Astrocyte of the hippocampus (primary cell): Measurements from ENCODE around the gene RBM17.
"Not testable (repeated sequence)": the region's sequence is repeated elsewhere in the genome, so short reads cannot be mapped to it uniquely, and the experiment has no call there.

ENCODE experiments used
- DNase-seq: peaks from one replicate; pipeline ENCODE4 v3.0.0; 2011; ENCODE audit warnings: low read depth, low spot score

RBM17 gene

GRCh38 chr10:6136215-6137201, 47.7 kb downstream of the RBM17 start:
- peak; percentile 55 for DNase-seq

GRCh38 chr10:6138456-6138855, 49.6 kb downstream of the RBM17 start:
- no peak for DNase-seq

- no peak for DNase-seq
Observed at GRCh38 chr10:6139470-6139869, 50.6 kb downstream of the RBM17 start.

- DNase-seq, result no peak
Observed at GRCh38 chr10:6140141-6140841, 51.5 kb downstream of the RBM17 start.

- no peak for DNase-seq
Observed at GRCh38 chr10:6140965-6141295, 52.1 kb downstream of the RBM17 start.

- DNase-seq, result peak; percentile 85
Observed at GRCh38 chr10:6141296-6142151, 52.7 kb downstream of the RBM17 start.

GRCh38 chr10:6142186-6142585, 53.4 kb downstream of the RBM17 start:
- DNase-seq, result not testable (repeated sequence)

- DNase-seq, result no peak
Observed at GRCh38 chr10:6142644-6143043, 53.8 kb downstream of the RBM17 start.

GRCh38 chr10:6143181-6143580, 54.3 kb downstream of the RBM17 start:
- DNase-seq, result no peak

- DNase-seq, result peak; percentile 96
Observed at GRCh38 chr10:6144406-6145165, 55.8 kb downstream of the RBM17 start.

- DNase-seq, result peak; percentile 65
Observed at GRCh38 chr10:6145166-6145987, 56.5 kb downstream of the RBM17 start.

GRCh38 chr10:6146013-6146785, 57.4 kb downstream of the RBM17 start:
- DNase-seq, result peak; percentile 34

GRCh38 chr10:6146921-6147320, 58.1 kb downstream of the RBM17 start:
- DNase-seq, result no peak

- no peak for DNase-seq
Observed at GRCh38 chr10:6148251-6148701, 59.4 kb downstream of the RBM17 start.

- DNase-seq, result no peak
Observed at GRCh38 chr10:6148908-6149307, 60.1 kb downstream of the RBM17 start.

GRCh38 chr10:6151087-6151977, 62.5 kb downstream of the RBM17 start:
- peak; percentile 81 for DNase-seq

- DNase-seq, result no peak
Observed at GRCh38 chr10:6153845-6154244, 65.0 kb downstream of the RBM17 start.

- no peak for DNase-seq
Observed at GRCh38 chr10:6154566-6154965, 65.7 kb downstream of the RBM17 start.
